ENCODE measurements around the gene SUSD1. TPM values are rescaled to one million over a fixed set of nuclear protein-coding genes. Genes with fewer than 3 reads are reported as not detected.

Gene SUSD1
- total and polyA plus RNA-seq, 2 donors (not counting 3 experiments of a cell fraction or from before 2014, with no cell fraction given) = 33.1 to 37.8 TPM

GRCh38 chr9:112046181-112046580 lies 128.9 kb downstream of the SUSD1 start:
- Histone ChIP-seq H3K27me3 (ENCODE audit: control insufficient read depth in 2 of 2, insufficient read depth in 2 of 2, low read length in 2 of 2) (no peaks in the 10 kb centered on the region), H3K79me2 (ENCODE audit: control insufficient read depth, insufficient read depth, low read length) (no peaks in the 10 kb centered on the region), H3K9me3 (replicated peaks; ENCODE audit: control insufficient read depth, insufficient read depth, low read length) (peaks cover 2% of the 10 kb centered on the region), H2AFZ (ENCODE audit: low read depth, low read length) (no peak overlapping the region), H3K4me3 (replicated peaks in 1 of 3; ENCODE audit: insufficient read depth in 1 of 3, low read depth in 1 of 3, low read length in 3 of 3) (no peak overlapping the region), H3K36me3 (ENCODE audit: control insufficient read depth in 2 of 2, extremely low read depth in 1 of 2, insufficient read depth in 2 of 2, low read length in 2 of 2) (no peaks in the 10 kb centered on the region), H4K20me1 (replicated peaks; ENCODE audit: control insufficient read depth, extremely low read depth, insufficient read depth, low read length) (no peaks in the 10 kb centered on the region), H3K27ac (ENCODE audit: insufficient read depth, low read depth, low read length) (peak overlapping the region; percentile 35), H3K4me1 (ENCODE audit: control insufficient read depth, extremely low read depth, insufficient read depth, low read length) (peaks cover 48% of the 10 kb centered on the region), H3K9me1 (replicated peaks; ENCODE audit: control insufficient read depth, extremely low read depth, insufficient read depth, low read length) (no peaks in the 10 kb centered on the region), H3K9ac (replicated peaks; ENCODE audit: extremely low read depth, insufficient read depth, low read length) (no peak overlapping the region), H3K4me2 (ENCODE audit: insufficient read depth, low read length) (no peak overlapping the region)
- CTCF ChIA-PET = interaction anchor here (1.2 kb wide), 1 partner anchor 15 kb away, joined by 4 read pairs; no protein-coding TSS in a partner anchor
- intact Hi-C loops (cut with micrococcal nuclease) = no loop called here
- DNase-seq (ENCODE audit: low read depth, low spot score) (peak; percentile 55), FAIRE-seq (no peak)
- no TSS peak for BruUV-seq (replicated peaks)
- dilution Hi-C loops (cut with MboI; ENCODE audit: extremely low pct_ligation_motif_present, low sequenced_read_pairs) = no loop called here
- peak; percentile 22 for TF ChIP-seq GATA2 (IDR thresholded peaks at IDR 0.05; ENCODE audit: insufficient read depth, insufficient read length, low read depth, low read length)
- no peak for TF ChIP-seq MYC (IDR thresholded peaks at IDR 0.05; ENCODE audit: low read depth, low read length)
- no peak for TF ChIP-seq POLR2A (IDR thresholded peaks at IDR 0.05; ENCODE audit: low read depth, low read length)
- TF ChIP-seq, protein P1, sequence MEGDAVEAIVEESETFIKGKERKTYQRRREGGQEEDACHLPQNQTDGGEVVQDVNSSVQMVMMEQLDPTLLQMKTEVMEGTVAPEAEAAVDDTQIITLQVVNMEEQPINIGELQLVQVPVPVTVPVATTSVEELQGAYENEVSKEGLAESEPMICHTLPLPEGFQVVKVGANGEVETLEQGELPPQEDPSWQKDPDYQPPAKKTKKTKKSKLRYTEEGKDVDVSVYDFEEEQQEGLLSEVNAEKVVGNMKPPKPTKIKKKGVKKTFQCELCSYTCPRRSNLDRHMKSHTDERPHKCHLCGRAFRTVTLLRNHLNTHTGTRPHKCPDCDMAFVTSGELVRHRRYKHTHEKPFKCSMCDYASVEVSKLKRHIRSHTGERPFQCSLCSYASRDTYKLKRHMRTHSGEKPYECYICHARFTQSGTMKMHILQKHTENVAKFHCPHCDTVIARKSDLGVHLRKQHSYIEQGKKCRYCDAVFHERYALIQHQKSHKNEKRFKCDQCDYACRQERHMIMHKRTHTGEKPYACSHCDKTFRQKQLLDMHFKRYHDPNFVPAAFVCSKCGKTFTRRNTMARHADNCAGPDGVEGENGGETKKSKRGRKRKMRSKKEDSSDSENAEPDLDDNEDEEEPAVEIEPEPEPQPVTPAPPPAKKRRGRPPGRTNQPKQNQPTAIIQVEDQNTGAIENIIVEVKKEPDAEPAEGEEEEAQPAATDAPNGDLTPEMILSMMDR (IDR thresholded peaks at IDR 0.05; ENCODE audit: extremely low read depth in 1 of 2, insufficient read depth in 1 of 2, low read depth in 1 of 2, low read length in 2 of 2) = no peak
- TF ChIP-seq POLR2AphosphoS5 (IDR thresholded peaks at IDR 0.05; ENCODE audit: insufficient read depth, low read depth, low read length) = peak; percentile 23
- TF ChIP-seq FOS (IDR thresholded peaks at IDR 0.05; ENCODE audit: borderline replicate concordance, insufficient read depth, low read length) = peak; percentile 65
- no peak for TF ChIP-seq MAX (IDR thresholded peaks at IDR 0.05; ENCODE audit: insufficient read depth, insufficient read length)
- TF ChIP-seq JUN (IDR thresholded peaks at IDR 0.05; ENCODE audit: borderline replicate concordance, insufficient read depth, insufficient read length, low read depth) = no peak
- no peak for TF ChIP-seq EZH2 (IDR thresholded peaks at IDR 0.05; ENCODE audit: borderline replicate concordance, low read depth, low read length, severe bottlenecking)
- POLR2A ChIA-PET = no interaction called here

Data from endothelial cell of umbilical vein (primary cell).